Left ventricle myocardium superior (tissue), 1 donor: ENCODE data around the gene FAM20C. TPM values are rescaled to one million over a fixed set of nuclear protein-coding genes. Genes with fewer than 3 reads are reported as not detected.

ENCODE experiments used
- ATAC-seq: fragments of 200-7000 bp; cut with Tn5 transposase; one replicate; pipeline ENCODE4 v1.9.1; 2020; ENCODE audit warnings: mild to moderate bottlenecking, moderate library complexity
- DNase-seq: peaks from one replicate; pipeline ENCODE4 v3.0.0-alpha.2; 2020
- intact Hi-C: fragments of 100-400 bp; cut with micrococcal nuclease; formaldehyde crosslinking; loops from one replicate; pipeline ENCODE4 v1.11.0; 2022
- total RNA-seq: library from RNA; stranded (reverse); fragmentation: NEBNext Ultra II Directional; extraction: Animal tissue kit (Norgen Biotek cat#: 25700); gene quantifications from one replicate; pipeline ENCODE4 v1.2.1, GENCODE V29; 2021
- donor health status: DM: no; HTN: yes; CAD: no; lungs with severe emphysema.

Gene FAM20C
- total RNA-seq, 1 donor from 2014 or later, result 23.8 TPM

- ATAC-seq (no peak), DNase-seq (no peak)
- intact Hi-C loops, result no loop called here
Observed at GRCh38 chr7:248732-249435, 56.5 kb downstream of the FAM20C start.

GRCh38 chr7:249989-250388 lies 57.6 kb downstream of the FAM20C start:
- intact Hi-C loops, result no loop called here
- no peak for DNase-seq
- ATAC-seq, result no peak

GRCh38 chr7:250523-250922 lies 58.2 kb downstream of the FAM20C start:
- ATAC-seq, result no peak
- intact Hi-C loops, result no loop called here
- DNase-seq, result no peak

GRCh38 chr7:251005-251404 lies 58.6 kb downstream of the FAM20C start:
- no peak for DNase-seq
- ATAC-seq, result no peak
- intact Hi-C loops, result no loop called here

GRCh38 chr7:251446-252175 lies 59.2 kb downstream of the FAM20C start:
- intact Hi-C loops, result no loop called here
- DNase-seq, result no peak
- no peak for ATAC-seq

- ATAC-seq (no peak), DNase-seq (no peak)
- intact Hi-C loops, result no loop called here
Observed at GRCh38 chr7:252216-252965, 60.0 kb downstream of the FAM20C start.

GRCh38 chr7:252981-253380 lies 60.6 kb downstream of the FAM20C start:
- ATAC-seq, result no peak
- intact Hi-C loops, result no loop called here
- no peak for DNase-seq

GRCh38 chr7:253581-254336 lies 61.4 kb downstream of the FAM20C start:
- intact Hi-C loops, result no loop called here
- no peak for ATAC-seq

GRCh38 chr7:254337-255037 lies 62.1 kb downstream of the FAM20C start:
- DNase-seq (peak; percentile 10), ATAC-seq (no peak)
- intact Hi-C loops, result no loop called here

More at GRCh38 chr7:253581-254336, 61.4 kb downstream of the FAM20C start:
- peak; percentile 3 for DNase-seq

- ATAC-seq, result no peak
- intact Hi-C loops, result no loop called here
- DNase-seq, result peak; percentile 20
Observed at GRCh38 chr7:255038-255435, 62.7 kb downstream of the FAM20C start.

GRCh38 chr7:255721-256361 lies 63.5 kb downstream of the FAM20C start:
- ATAC-seq (no peak), DNase-seq (peak; percentile 31)
- intact Hi-C loops, result no loop called here

- intact Hi-C loops, result no loop called here
- peak; percentile 25 for DNase-seq
- no peak for ATAC-seq
Observed at GRCh38 chr7:256461-256940, 64.1 kb downstream of the FAM20C start.

GRCh38 chr7:256981-257646 lies 64.7 kb downstream of the FAM20C start:
- DNase-seq, result peak; percentile 12
- intact Hi-C loops, result no loop called here

GRCh38 chr7:257647-257992 lies 65.2 kb downstream of the FAM20C start:
- DNase-seq (peak; percentile 5), ATAC-seq (no peak)
- intact Hi-C loops, result no loop called here

More at GRCh38 chr7:256981-257646, 64.7 kb downstream of the FAM20C start:
- no peak for ATAC-seq

- intact Hi-C loops, result no loop called here
- DNase-seq, result peak; percentile 22
- no peak for ATAC-seq
Observed at GRCh38 chr7:258476-259190, 66.3 kb downstream of the FAM20C start.

GRCh38 chr7:259191-259505 lies 66.8 kb downstream of the FAM20C start:
- ATAC-seq (no peak), DNase-seq (no peak)
- intact Hi-C loops, result no loop called here

- DNase-seq (peak; percentile 18), ATAC-seq (no peak)
- intact Hi-C loops, result no loop called here
Observed at GRCh38 chr7:259751-260405, 67.5 kb downstream of the FAM20C start.
